UCSD-AML1 (cell line): Measurements from ENCODE around the gene OPCML.

Experiments
- DNase-seq: peaks from one replicate; lab custom pipeline; 2025; ENCODE audit not compliant: unreplicated experiment; lab: John Stamatoyannopoulos, UW

OPCML gene

GRCh38 chr11:132590986-132591385 lies 941.3 kb downstream of the OPCML start:
- no peak for DNase-seq

DNA sequence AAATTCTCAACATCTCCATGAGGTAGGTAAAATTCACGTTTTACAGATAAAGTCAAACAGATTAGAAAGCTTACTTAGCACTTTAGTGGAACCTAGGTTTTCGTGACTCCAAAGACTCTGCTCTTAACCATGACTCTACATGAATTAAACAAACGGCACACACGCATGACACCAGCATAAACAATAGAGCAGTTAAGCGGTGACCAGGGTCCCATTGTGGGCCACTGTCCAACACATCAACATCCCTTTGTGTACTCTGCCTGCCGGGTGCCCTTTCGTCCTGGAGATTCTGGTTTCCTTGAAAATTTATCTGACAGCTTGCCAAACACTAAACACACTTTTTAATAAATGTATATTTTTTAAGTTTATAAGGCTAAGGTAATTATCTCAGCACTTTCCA lies 941.7 kb downstream of the OPCML start:
- DNase-seq, result no peak

GRCh38 chr11:132589791-132590190 lies 942.5 kb downstream of the OPCML start:
- DNase-seq, result no peak

- DNase-seq, result no peak
These were observed 943.9 kb downstream of the OPCML start for GRCh38 chr11:132588366-132588765.

GRCh38 chr11:132587716-132588115 lies 944.6 kb downstream of the OPCML start:
- DNase-seq, result no peak

GRCh38 chr11:132586801-132587200 lies 945.5 kb downstream of the OPCML start:
- no peak for DNase-seq

GRCh38 chr11:132579634-132580327 lies 952.5 kb downstream of the OPCML start:
- no peak for DNase-seq

GRCh38 chr11:132579136-132579535 lies 953.2 kb downstream of the OPCML start:
- DNase-seq, result no peak

DNA sequence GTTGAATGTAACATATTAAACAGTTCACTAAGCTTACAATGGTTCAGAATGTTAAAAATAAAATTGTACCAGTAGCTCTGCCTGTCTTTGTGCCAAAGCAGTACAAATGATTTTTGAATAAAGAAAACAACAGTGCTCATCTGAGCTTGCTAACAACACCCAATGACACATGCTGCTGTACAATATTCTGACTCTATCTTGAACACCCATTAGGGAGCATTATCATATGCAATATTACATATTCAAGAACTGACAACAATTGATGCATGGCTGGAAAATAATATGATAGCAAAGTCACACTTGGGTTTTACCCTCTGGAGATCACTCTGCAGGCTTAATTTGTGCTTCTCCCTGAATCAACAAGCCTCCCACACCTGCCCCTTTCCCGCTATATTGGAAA lies 953.7 kb downstream of the OPCML start:
- DNase-seq, result no peak

- no peak for DNase-seq
These were observed 955.6 kb downstream of the OPCML start for GRCh38 chr11:132576706-132577105.

DNA sequence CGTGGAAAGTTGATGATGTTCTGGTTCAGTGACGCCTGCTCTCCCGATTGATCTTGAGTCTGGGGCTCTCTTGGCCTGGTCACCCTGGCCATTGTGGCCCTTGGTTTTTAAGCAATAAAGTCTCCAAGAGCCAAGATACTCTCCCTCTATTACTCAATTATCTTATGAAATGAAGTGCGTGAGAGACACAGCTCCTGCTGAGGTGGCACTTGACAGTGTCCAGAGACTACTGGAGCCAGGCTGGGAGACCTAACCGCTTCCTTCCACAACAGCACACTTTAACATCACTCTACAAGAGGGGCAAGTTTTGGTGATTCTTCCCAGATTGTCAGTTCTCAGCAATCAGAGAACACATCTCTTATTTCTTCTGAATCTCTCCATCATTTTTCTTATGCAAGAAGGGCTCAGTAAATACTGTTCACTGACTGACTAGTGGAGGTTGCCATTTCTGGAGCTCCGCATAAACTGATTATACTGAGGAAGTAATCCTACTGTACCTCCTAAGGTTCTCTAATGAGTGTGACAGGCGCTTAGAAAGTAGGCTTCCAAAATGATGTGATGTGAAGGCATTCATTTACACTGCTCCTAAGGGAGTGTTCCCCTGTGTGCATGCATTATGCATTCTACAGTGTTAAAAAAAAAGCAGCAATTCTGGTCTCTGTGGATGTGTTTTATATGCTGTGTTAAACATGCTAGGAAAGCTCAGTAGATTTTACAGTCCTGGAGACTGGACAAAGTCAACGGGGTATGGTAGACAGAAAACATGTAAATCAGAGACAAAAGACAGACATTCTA lies 968.0 kb downstream of the OPCML start:
- no peak for DNase-seq

- no peak for DNase-seq
These were observed 969.3 kb downstream of the OPCML start for GRCh38 chr11:132563050-132563449.

DNA sequence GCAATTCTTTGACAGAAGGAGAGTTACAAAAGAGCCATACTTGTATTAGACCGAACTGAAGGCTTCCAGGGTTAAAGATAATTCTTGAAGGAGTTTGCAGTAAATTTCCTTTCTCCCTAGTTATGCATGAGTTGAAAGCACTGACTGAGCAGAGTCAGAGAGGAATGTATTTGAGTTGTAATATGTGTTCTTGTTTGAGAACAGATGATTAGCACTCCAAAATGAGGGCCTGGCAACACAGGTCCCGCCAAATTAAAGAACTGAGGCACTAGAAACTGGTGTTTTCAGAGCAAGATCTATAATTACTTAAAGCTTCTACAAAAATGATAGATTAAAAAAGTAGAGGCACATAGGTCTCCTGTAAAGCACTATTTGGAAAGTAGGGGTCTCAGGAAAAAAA lies 970.4 kb downstream of the OPCML start:
- no peak for DNase-seq

- DNase-seq, result no peak
These were observed 972.8 kb downstream of the OPCML start for GRCh38 chr11:132559331-132560036.

DNA sequence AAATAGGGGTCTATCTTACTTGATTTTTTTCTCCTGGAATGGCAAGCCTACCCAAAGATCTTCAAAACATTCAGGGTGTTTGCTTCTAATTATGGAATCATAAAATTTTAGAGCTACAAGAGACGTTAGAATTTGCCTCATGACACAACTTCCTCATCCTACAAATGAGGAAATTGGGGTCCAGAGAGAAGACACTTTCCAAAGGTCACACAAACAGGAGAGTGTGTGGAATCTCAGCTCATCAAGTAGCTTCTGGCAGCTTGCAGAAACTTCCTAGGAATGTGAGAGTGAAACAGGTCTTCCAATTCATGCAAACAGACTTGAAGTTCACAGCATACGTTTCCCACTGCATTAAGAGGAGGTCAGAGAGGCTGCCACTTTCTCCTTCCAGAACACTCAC lies 976.0 kb downstream of the OPCML start:
- DNase-seq, result no peak

- no peak for DNase-seq
These were observed 976.7 kb downstream of the OPCML start for GRCh38 chr11:132555617-132556016.

DNA sequence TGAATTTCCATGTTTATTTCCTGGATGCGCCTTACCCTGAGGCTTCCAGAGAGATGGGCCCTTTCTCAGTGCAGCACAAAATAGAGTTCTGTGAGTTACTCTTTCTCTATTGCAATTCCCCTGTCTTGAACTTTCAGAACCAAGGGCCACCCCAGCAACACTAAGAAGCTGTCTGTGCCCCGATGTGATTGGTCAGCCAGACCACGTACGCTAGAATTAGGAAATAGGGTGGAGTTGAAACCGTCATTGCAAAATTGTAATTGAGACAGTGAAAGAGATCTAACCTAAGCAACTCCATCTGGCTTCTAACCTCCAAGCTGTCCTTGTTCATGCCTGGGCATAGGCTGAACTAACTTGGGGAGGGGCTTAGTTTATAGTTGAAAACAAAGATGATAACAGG lies 981.3 kb downstream of the OPCML start:
- no peak for DNase-seq

DNA sequence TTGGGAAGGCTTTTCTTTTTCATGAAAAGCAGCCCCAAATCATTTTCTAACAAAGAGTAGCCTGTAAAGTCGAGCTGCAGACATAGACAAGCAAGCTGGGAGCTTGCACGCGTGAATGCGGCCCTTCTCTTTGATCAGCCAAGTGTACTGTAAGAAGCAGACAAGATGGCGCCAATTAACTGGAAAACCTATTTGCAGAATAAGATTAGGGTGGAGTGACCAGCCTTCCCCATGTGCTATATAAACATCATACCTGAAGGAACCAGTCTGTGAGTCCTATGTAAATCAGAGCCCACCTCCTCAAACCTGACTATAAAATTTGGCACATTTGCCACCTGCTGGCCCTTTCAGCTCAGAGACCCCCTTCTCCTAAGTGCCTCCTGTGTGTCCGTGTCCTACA lies 982.7 kb downstream of the OPCML start:
- no peak for DNase-seq

DNA sequence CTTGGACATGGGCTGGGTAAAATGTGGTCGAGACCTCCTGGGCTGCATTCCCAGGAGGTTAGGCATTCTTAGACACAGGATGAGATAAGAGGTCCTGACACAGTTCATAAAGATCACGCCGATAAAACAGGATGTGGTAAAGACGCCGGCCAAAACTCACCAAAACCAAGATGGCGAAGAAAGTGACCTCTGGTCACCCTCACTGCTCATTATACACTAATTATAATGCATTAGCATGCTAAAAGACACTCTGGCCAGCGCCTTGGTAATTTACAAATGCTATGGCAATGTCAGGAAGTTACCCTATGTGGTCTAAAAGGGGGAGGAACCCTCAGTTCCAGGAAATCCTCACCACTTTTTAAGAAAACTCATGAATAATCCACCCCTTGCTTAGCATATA lies 983.3 kb downstream of the OPCML start:
- DNase-seq, result no peak

- DNase-seq, result no peak
These were observed 988.3 kb downstream of the OPCML start for GRCh38 chr11:132544007-132544406.

DNA sequence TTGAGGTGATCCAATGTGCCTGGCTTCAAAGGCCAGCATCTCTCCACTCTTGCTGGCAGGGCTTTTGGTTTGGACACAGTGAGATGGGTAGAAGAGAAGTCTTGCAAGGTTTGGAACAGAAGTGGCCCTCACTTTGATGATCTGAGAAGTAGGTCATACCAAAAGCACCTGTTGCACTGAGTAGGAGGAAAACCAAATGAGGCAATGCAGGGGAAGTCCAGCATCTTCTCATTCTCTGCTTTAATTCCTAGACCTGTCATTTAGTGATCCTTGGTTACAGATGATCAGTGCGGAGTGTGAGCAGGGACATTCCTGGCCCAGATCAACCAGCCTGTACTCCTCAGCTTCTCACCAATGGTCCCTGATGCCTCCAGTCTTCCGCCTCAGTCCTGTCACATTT lies 990.5 kb downstream of the OPCML start:
- DNase-seq, result no peak

DNA sequence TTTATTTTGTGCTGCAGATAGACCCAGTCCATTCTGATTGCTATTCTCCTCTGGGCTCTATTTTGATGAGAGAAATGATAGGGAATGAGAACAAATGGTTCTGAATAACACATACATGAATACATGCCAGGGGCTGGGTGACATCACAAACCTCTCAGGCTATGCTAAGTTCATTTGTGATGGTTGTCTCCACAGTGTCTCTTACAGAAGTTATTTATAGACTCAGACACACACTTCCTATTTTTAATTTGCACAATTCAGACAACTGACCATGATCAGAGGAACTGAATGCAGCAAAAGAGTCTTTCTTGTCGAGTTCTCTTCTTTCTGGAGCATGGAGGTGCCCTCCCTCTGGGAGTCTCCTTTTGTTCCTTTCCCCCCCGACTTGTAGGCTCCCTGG lies 991.7 kb downstream of the OPCML start:
- no peak for DNase-seq
